HG03025 (cell line): ENCODE data around the gene CEP72.

ENCODE experiments used
- ATAC-seq: cut with Tn5 transposase; IDR thresholded peaks from one replicate; pipeline ENCODE4 v1.9.1; 2021; ENCODE audit warnings: mild to moderate bottlenecking, moderate library complexity; ENCODE audit not compliant: unreplicated experiment, low FRiP score

The CEP72 gene

GRCh38 chr5:652023-652515 lies 39.9 kb downstream of the CEP72 start:
- ATAC-seq: no peak

- ATAC-seq: no peak
Observed at GRCh38 chr5:652773-653350, 40.7 kb downstream of the CEP72 start.

- ATAC-seq: no peak
Observed at GRCh38 chr5:654071-654778, 42.1 kb downstream of the CEP72 start.

GRCh38 chr5:655406-655805 lies 43.3 kb downstream of the CEP72 start:
- no peak for ATAC-seq

- no peak for ATAC-seq
Observed at GRCh38 chr5:657570-657969, 45.4 kb downstream of the CEP72 start.

- ATAC-seq: no peak
Observed at GRCh38 chr5:658103-658502, 46.0 kb downstream of the CEP72 start.

GRCh38 chr5:659496-660263 lies 47.5 kb downstream of the CEP72 start:
- no peak for ATAC-seq

- no peak for ATAC-seq
Observed at GRCh38 chr5:660491-661030, 48.4 kb downstream of the CEP72 start.

- no peak for ATAC-seq
Observed at GRCh38 chr5:661891-662750, 50.0 kb downstream of the CEP72 start.

- no peak for ATAC-seq
Observed at GRCh38 chr5:662751-663435, 50.8 kb downstream of the CEP72 start.

GRCh38 chr5:663436-664342 lies 51.5 kb downstream of the CEP72 start:
- ATAC-seq: no peak

GRCh38 chr5:664343-664993 lies 52.3 kb downstream of the CEP72 start:
- no peak for ATAC-seq

GRCh38 chr5:664994-665360 lies 52.8 kb downstream of the CEP72 start:
- ATAC-seq: no peak

GRCh38 chr5:665541-665955 lies 53.4 kb downstream of the CEP72 start:
- no peak for ATAC-seq

GRCh38 chr5:665956-666711 lies 54.0 kb downstream of the CEP72 start:
- no peak for ATAC-seq

- no peak for ATAC-seq
Observed at GRCh38 chr5:666816-667498, 54.8 kb downstream of the CEP72 start.
